Endodermal cell (in vitro differentiated cells): Measurements from ENCODE around the gene CABP4. TPM values are rescaled to one million over a fixed set of nuclear protein-coding genes. Genes with fewer than 3 reads are reported as not detected.

ENCODE experiments used
- DNase-seq: peaks from one replicate; pipeline ENCODE4 v3.0.0-alpha.2; 2017
- H3K27ac ChIP-seq: 2 replicates; pipeline ENCODE4 v1.5.1; 2013; ENCODE audit warnings: mild to moderate bottlenecking, low read depth, low read length, moderate library complexity
- H3K27me3 ChIP-seq: 2 replicates; pipeline ENCODE4 v1.6.1; 2013; ENCODE audit warnings: mild to moderate bottlenecking, low read length, moderate library complexity; ENCODE audit not compliant: insufficient read depth, control insufficient read depth, poor library complexity, severe bottlenecking
- H3K36me3 ChIP-seq: 2 replicates; pipeline ENCODE4 v1.7.0; 2013; ENCODE audit warnings: mild to moderate bottlenecking, low read length, moderate library complexity; ENCODE audit not compliant: control insufficient read depth, insufficient read depth
- H3K4me1 ChIP-seq: one replicate; pipeline ENCODE4 v1.7.0; 2013; ENCODE audit warnings: low read length; ENCODE audit not compliant: control insufficient read depth, insufficient read depth
- H3K4me3 ChIP-seq: 2 replicates; pipeline ENCODE4 v1.5.1; 2013; ENCODE audit warnings: mild to moderate bottlenecking, low read length, moderate library complexity
- H3K9ac ChIP-seq: 2 replicates; pipeline ENCODE4 v1.6.1; 2013; ENCODE audit warnings: mild to moderate bottlenecking, low read length, moderate library complexity; ENCODE audit not compliant: poor library complexity, severe bottlenecking; ENCODE audit errors: extremely low read depth
- H3K9me3 ChIP-seq: 2 replicates; pipeline ENCODE4 v1.6.1; 2013; ENCODE audit warnings: mild to moderate bottlenecking, low read length, moderate library complexity; ENCODE audit not compliant: control insufficient read depth
- H3K27ac Mint-ChIP-seq: 2 replicates; pipeline ENCODE4 v1.8.0; 2020; ENCODE audit warnings: mixed read lengths
- H3K27me3 Mint-ChIP-seq: 2 replicates; pipeline ENCODE4 v1.8.0; 2021; ENCODE audit warnings: mild to moderate bottlenecking, mixed read lengths; ENCODE audit not compliant: insufficient read depth
- H3K36me3 Mint-ChIP-seq: 2 replicates; pipeline ENCODE4 v1.8.0; 2020; ENCODE audit warnings: low read depth, mixed read lengths
- H3K4me1 Mint-ChIP-seq: 2 replicates; pipeline ENCODE4 v1.8.0; 2020; ENCODE audit warnings: mixed read lengths
- H3K4me3 Mint-ChIP-seq: 2 replicates; pipeline ENCODE4 v1.8.0; 2020; ENCODE audit warnings: mild to moderate bottlenecking, moderate library complexity, mixed read lengths
- H3K9me3 Mint-ChIP-seq: 2 replicates; pipeline ENCODE4 v1.8.0; 2020; ENCODE audit warnings: mild to moderate bottlenecking, mixed read lengths
- CTCF ChIP-seq: fragments of 200-600 bp; sonication (generic); conservative IDR thresholded peaks from 2 replicates; pipeline ENCODE4 v1.5.0; 2021; ENCODE audit warnings: antibody characterized with exemption, mild to moderate bottlenecking
- WGBS, 2 experiments: methylation state at CpG; one replicate each; pipeline versions ENCODE4 v1.1.5 to v1.1.7; 2013; ENCODE audit warnings: missing lambda C conversion rate in 2 of 2, mixed read lengths in 1 of 2; ENCODE audit not compliant: insufficient coverage in 1 of 2, insufficient read length in 1 of 2; 5-methylcytosine and 5-hydroxymethylcytosine counted together
- total RNA-seq, 2 donors: library from RNA; stranded (reverse); fragmentation: NEBNext Ultra II Directional in 1 of 2; extraction: Animal tissue kit (Norgen Biotek cat#: 25700) in 1 of 2; gene quantifications; 2 replicates in 1 of 2; 3 replicates in 1 of 2; pipeline ENCODE4 v1.2.1, GENCODE V29; 2021

Gene CABP4
- total RNA-seq, 2 donors from 2014 or later = not detected

GRCh38 chr11:67420147-67420645 is 35.0 kb upstream of the CABP4 start:
- peaks cover 7% of the 10 kb centered on the region for H3K27me3 Mint-ChIP-seq
- H3K27ac Mint-ChIP-seq = no peak overlapping the region
- no peak overlapping the region for H3K27ac ChIP-seq

GRCh38 chr11:67420646-67421429 is 34.3 kb upstream of the CABP4 start:
- Histone ChIP-seq H3K36me3 (no peaks in the 10 kb centered on the region), H3K27ac (no peak overlapping the region), H3K9ac (peak overlapping the region; percentile 41), H3K9me3 (no peaks in the 10 kb centered on the region), H3K27me3 (peaks cover 5% of the 10 kb centered on the region), H3K4me3 (peak overlapping the region; percentile 69), H3K4me1 (no peaks in the 10 kb centered on the region)
- Mint-ChIP-seq H3K27ac (no peak overlapping the region), H3K27me3 (peaks cover 7% of the 10 kb centered on the region), H3K36me3 (no peaks in the 10 kb centered on the region), H3K9me3 (no peaks in the 10 kb centered on the region), H3K4me3 (peak overlapping the region; percentile 46), H3K4me1 (peaks cover 10% of the 10 kb centered on the region)
- peak; percentile 100 for DNase-seq
- TF ChIP-seq CTCF = peak; percentile 18
- WGBS, 2 experiments = 1 to 4% methylated on average over 11 to 97 of the region's 97 CpGs

More at GRCh38 chr11:67420147-67420645, 35.0 kb upstream of the CABP4 start:
- no peaks in the 10 kb centered on the region for H3K9me3 Mint-ChIP-seq
- Histone ChIP-seq H3K27me3 (peaks cover 6% of the 10 kb centered on the region), H3K4me1 (no peaks in the 10 kb centered on the region), H3K9ac (peak overlapping the region; percentile 6), H3K9me3 (no peaks in the 10 kb centered on the region), H3K4me3 (peak overlapping the region; percentile 69), H3K36me3 (no peaks in the 10 kb centered on the region)
- WGBS, 2 experiments = 47 to 88% methylated on average over 5 to 15 of the region's 15 CpGs
- H3K36me3 Mint-ChIP-seq = no peaks in the 10 kb centered on the region
- no peak for DNase-seq
- H3K4me3 Mint-ChIP-seq = peak overlapping the region; percentile 46
- H3K4me1 Mint-ChIP-seq = peaks cover 10% of the 10 kb centered on the region
- no peak for TF ChIP-seq CTCF

GRCh38 chr11:67421430-67422031 is 33.6 kb upstream of the CABP4 start:
- no peak for DNase-seq
- Mint-ChIP-seq H3K27me3 (peaks cover 5% of the 10 kb centered on the region), H3K4me1 (peaks cover 3% of the 10 kb centered on the region), H3K9me3 (no peaks in the 10 kb centered on the region), H3K4me3 (peak overlapping the region; percentile 46), H3K36me3 (no peaks in the 10 kb centered on the region), H3K27ac (no peak overlapping the region)
- Histone ChIP-seq H3K4me1 (no peaks in the 10 kb centered on the region), H3K9me3 (no peaks in the 10 kb centered on the region), H3K4me3 (no peak overlapping the region), H3K9ac (no peak overlapping the region), H3K27ac (no peak overlapping the region), H3K36me3 (no peaks in the 10 kb centered on the region), H3K27me3 (peaks cover 5% of the 10 kb centered on the region)
- 83 to 86% methylated on average over 20 to 22 of the region's 22 CpGs for WGBS, 2 experiments
- TF ChIP-seq CTCF = no peak
